GM18861 (cell line): ENCODE measurements around the gene NSMCE1.

Experiments
- ATAC-seq: cut with Tn5 transposase; IDR thresholded peaks from one replicate; pipeline ENCODE4 v1.9.1; 2021; ENCODE audit not compliant: unreplicated experiment

NSMCE1 gene

GRCh38 chr16:27198451-27199234 is 69.9 kb downstream of the NSMCE1 start:
- ATAC-seq, result no peak

- ATAC-seq, result no peak
Measured at GRCh38 chr16:27197004-27197403, 71.6 kb downstream of the NSMCE1 start.

- ATAC-seq, result no peak
Measured at GRCh38 chr16:27195941-27196595, 72.5 kb downstream of the NSMCE1 start.

GRCh38 chr16:27195076-27195741 is 73.4 kb downstream of the NSMCE1 start:
- ATAC-seq, result no peak

GRCh38 chr16:27193300-27193990 is 75.1 kb downstream of the NSMCE1 start:
- no peak for ATAC-seq

GRCh38 chr16:27191352-27191924 is 77.1 kb downstream of the NSMCE1 start:
- ATAC-seq, result no peak

- no peak for ATAC-seq
Measured at GRCh38 chr16:27190316-27190871, 78.2 kb downstream of the NSMCE1 start.

- no peak for ATAC-seq
Measured at GRCh38 chr16:27189335-27189972, 79.1 kb downstream of the NSMCE1 start.

- no peak for ATAC-seq
Measured at GRCh38 chr16:27188633-27189032, 79.9 kb downstream of the NSMCE1 start.

- ATAC-seq, result no peak
Measured at GRCh38 chr16:27185776-27186130, 82.8 kb downstream of the NSMCE1 start.

- ATAC-seq, result no peak
Measured at GRCh38 chr16:27182906-27183405, 85.6 kb downstream of the NSMCE1 start.

GRCh38 chr16:27181019-27181790 is 87.4 kb downstream of the NSMCE1 start:
- ATAC-seq, result no peak

- ATAC-seq, result peak; percentile 60
Measured at GRCh38 chr16:27179500-27180072, 89.0 kb downstream of the NSMCE1 start.

- ATAC-seq, result no peak
Measured at GRCh38 chr16:27177031-27177774, 91.4 kb downstream of the NSMCE1 start.

GRCh38 chr16:27175888-27176287 is 92.7 kb downstream of the NSMCE1 start:
- no peak for ATAC-seq
